HepG2 (cell line): ENCODE measurements around the gene MMUT. TPM values are rescaled to one million over a fixed set of nuclear protein-coding genes. Genes with fewer than 3 reads are reported as not detected.

Experiments
- ASH2L ChIP-seq: fragments of 300-600, 200-600 bp; sonication (generic); IDR thresholded peaks from 2 replicates; pipeline ENCODE4 v1.7.0; 2017; ENCODE audit warnings: low read depth, mild to moderate bottlenecking, moderate library complexity, mixed read lengths, low read length; ENCODE audit not compliant: insufficient read length
- BRD4 ChIP-seq: sonication (generic); formaldehyde crosslinking; IDR thresholded peaks from 2 replicates; pipeline ENCODE4 v1.4.0; 2020; ENCODE audit warnings: missing genetic modification reagents
- EHMT2 ChIP-seq: fragments of 200-600 bp; sonication (generic); IDR thresholded peaks from 2 replicates; pipeline ENCODE4 v1.7.0; 2017; ENCODE audit warnings: antibody characterized with exemption, low read depth, low read length, borderline replicate concordance
- IRF1 ChIP-seq: sonication (generic); formaldehyde crosslinking; IDR thresholded peaks from 2 replicates; pipeline ENCODE4 v1.4.0; 2020; ENCODE audit warnings: low read depth, mild to moderate bottlenecking, missing genetic modification reagents
- ISL2 ChIP-seq: sonication (generic); formaldehyde crosslinking; IDR thresholded peaks from 2 replicates; pipeline ENCODE4 v1.5.0; 2020; ENCODE audit warnings: missing genetic modification reagents
- KDM1A ChIP-seq: IDR thresholded peaks from 2 replicates; pipeline ENCODE4 v1.6.1; 2016; ENCODE audit warnings: missing compliant biosample characterization
- KDM2A ChIP-seq: sonication (generic); formaldehyde crosslinking; IDR thresholded peaks from 2 replicates; pipeline ENCODE4 v1.4.0; 2020; ENCODE audit warnings: low read depth, missing genetic modification reagents, borderline replicate concordance
- MIER2 ChIP-seq: IDR thresholded peaks from 2 replicates; pipeline ENCODE4 v1.6.1; 2016; ENCODE audit warnings: missing biosample characterization, missing genetic modification reagents
- MTF1 ChIP-seq: sonication (generic); formaldehyde crosslinking; IDR thresholded peaks from 2 replicates; pipeline ENCODE4 v1.5.0; 2020; ENCODE audit warnings: missing genetic modification reagents
- TFE3 ChIP-seq: IDR thresholded peaks from 2 replicates; pipeline ENCODE4 v1.6.1; 2016
- XBP1 ChIP-seq: sonication (generic); formaldehyde crosslinking; IDR thresholded peaks from 2 replicates; pipeline ENCODE4 v1.5.0; 2020; ENCODE audit warnings: missing genetic modification reagents
- ZMAT3 ChIP-seq: sonication (generic); formaldehyde crosslinking; conservative IDR thresholded peaks from 2 replicates; pipeline ENCODE4 v1.7.0; 2021; ENCODE audit warnings: missing genetic modification reagents
- ZNF549 ChIP-seq: sonication (generic); formaldehyde crosslinking; IDR thresholded peaks from 2 replicates; pipeline ENCODE4 v1.5.0; 2020; ENCODE audit warnings: missing genetic modification reagents
- ZNF598 ChIP-seq: sonication (generic); formaldehyde crosslinking; IDR thresholded peaks from 2 replicates; pipeline ENCODE4 v1.5.1; 2020; ENCODE audit warnings: mild to moderate bottlenecking, missing genetic modification reagents, borderline replicate concordance
- ZNF841 ChIP-seq: sonication (generic); formaldehyde crosslinking; IDR thresholded peaks from 2 replicates; pipeline ENCODE4 v1.8.1; 2023; ENCODE audit warnings: missing genetic modification reagents, borderline replicate concordance
- polyA plus RNA-seq, 8 experiments: library from polyadenylated mRNA; depleted of rRNA in 3 of 8; stranded (reverse) in 7 of 8; unstranded in 1 of 8; fragments of >200 nt; fragmentation: Illumina TruSeq in 4 of 8; extraction: Trizol in 4 of 8; gene quantifications; 2 replicates each; pipeline versions ENCODE4 v1.2.1 to v1.2.3, GENCODE V29; 2011 to 2016; ENCODE audit warnings: low read depth in 4 of 8, missing spikeins in 1 of 8, mixed read lengths in 1 of 8; ENCODE audit not compliant: insufficient read depth in 1 of 8
- total RNA-seq, 5 experiments: library from RNA; depleted of rRNA; stranded (reverse); fragments of >200 nt; fragmentation: Illumina TruSeq; extraction: Trizol; gene quantifications; 2 replicates each; pipeline ENCODE4 v1.2.3, GENCODE V29; 2016; ENCODE audit warnings: low read depth in 1 of 5
- TF ChIP-seq, protein P1 (sequence below): sonication (generic); formaldehyde crosslinking; IDR thresholded peaks from 2 replicates; pipeline ENCODE4 v1.4.0; 2020; ENCODE audit warnings: mild to moderate bottlenecking, missing genetic modification reagents, borderline replicate concordance
- TF ChIP-seq, protein P2 (sequence below): sonication (generic); formaldehyde crosslinking; IDR thresholded peaks from 2 replicates; pipeline ENCODE4 v1.4.0; 2020; ENCODE audit warnings: missing genetic modification reagents, borderline replicate concordance

MMUT gene
- total and polyA plus RNA-seq, 2 of the 13 experiments (the other 11 are each of a cell fraction or from before 2014, with no cell fraction given), result 16.1 to 20.5 TPM

GRCh38 chr6:49506569-49507111 is 43.6 kb upstream of the MMUT start (continued):
- TF ChIP-seq, protein P1, sequence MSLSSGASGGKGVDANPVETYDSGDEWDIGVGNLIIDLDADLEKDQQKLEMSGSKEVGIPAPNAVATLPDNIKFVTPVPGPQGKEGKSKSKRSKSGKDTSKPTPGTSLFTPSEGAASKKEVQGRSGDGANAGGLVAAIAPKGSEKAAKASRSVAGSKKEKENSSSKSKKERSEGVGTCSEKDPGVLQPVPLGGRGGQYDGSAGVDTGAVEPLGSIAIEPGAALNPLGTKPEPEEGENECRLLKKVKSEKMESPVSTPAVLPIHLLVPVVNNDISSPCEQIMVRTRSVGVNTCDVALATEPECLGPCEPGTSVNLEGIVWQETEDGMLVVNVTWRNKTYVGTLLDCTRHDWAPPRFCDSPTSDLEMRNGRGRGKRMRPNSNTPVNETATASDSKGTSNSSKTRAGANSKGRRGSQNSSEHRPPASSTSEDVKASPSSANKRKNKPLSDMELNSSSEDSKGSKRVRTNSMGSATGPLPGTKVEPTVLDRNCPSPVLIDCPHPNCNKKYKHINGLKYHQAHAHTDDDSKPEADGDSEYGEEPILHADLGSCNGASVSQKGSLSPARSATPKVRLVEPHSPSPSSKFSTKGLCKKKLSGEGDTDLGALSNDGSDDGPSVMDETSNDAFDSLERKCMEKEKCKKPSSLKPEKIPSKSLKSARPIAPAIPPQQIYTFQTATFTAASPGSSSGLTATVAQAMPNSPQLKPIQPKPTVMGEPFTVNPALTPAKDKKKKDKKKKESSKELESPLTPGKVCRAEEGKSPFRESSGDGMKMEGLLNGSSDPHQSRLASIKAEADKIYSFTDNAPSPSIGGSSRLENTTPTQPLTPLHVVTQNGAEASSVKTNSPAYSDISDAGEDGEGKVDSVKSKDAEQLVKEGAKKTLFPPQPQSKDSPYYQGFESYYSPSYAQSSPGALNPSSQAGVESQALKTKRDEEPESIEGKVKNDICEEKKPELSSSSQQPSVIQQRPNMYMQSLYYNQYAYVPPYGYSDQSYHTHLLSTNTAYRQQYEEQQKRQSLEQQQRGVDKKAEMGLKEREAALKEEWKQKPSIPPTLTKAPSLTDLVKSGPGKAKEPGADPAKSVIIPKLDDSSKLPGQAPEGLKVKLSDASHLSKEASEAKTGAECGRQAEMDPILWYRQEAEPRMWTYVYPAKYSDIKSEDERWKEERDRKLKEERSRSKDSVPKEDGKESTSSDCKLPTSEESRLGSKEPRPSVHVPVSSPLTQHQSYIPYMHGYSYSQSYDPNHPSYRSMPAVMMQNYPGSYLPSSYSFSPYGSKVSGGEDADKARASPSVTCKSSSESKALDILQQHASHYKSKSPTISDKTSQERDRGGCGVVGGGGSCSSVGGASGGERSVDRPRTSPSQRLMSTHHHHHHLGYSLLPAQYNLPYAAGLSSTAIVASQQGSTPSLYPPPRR, result 0 out of 2 replicates have a peak, but pooled peaks have one; percentile 14
- TF ChIP-seq ISL2 (CRISPR knock-in tag) (0 out of 2 replicates have a peak, but pooled peaks have one; percentile 63), XBP1 (CRISPR knock-in tag) (no peak), EHMT2 (peak; percentile 49; the same call in 1 of the 2 replicates), ASH2L (peak; percentile 93), MTF1 (CRISPR knock-in tag) (no peak), BRD4 (no peak), IRF1 (CRISPR knock-in tag) (no peak), ZNF598 (CRISPR knock-in tag) (no peak), TFE3 (0 out of 2 replicates have a peak, but pooled peaks have one; percentile 10), ZNF841 (CRISPR knock-in tag) (no peak), MIER2 (CRISPR knock-in tag) (no peak), KDM2A (CRISPR knock-in tag) (no peak), ZMAT3 (CRISPR knock-in tag) (no peak), KDM1A (CRISPR knock-in tag) (no peak), ZNF549 (no peak)
- TF ChIP-seq, protein P2, sequence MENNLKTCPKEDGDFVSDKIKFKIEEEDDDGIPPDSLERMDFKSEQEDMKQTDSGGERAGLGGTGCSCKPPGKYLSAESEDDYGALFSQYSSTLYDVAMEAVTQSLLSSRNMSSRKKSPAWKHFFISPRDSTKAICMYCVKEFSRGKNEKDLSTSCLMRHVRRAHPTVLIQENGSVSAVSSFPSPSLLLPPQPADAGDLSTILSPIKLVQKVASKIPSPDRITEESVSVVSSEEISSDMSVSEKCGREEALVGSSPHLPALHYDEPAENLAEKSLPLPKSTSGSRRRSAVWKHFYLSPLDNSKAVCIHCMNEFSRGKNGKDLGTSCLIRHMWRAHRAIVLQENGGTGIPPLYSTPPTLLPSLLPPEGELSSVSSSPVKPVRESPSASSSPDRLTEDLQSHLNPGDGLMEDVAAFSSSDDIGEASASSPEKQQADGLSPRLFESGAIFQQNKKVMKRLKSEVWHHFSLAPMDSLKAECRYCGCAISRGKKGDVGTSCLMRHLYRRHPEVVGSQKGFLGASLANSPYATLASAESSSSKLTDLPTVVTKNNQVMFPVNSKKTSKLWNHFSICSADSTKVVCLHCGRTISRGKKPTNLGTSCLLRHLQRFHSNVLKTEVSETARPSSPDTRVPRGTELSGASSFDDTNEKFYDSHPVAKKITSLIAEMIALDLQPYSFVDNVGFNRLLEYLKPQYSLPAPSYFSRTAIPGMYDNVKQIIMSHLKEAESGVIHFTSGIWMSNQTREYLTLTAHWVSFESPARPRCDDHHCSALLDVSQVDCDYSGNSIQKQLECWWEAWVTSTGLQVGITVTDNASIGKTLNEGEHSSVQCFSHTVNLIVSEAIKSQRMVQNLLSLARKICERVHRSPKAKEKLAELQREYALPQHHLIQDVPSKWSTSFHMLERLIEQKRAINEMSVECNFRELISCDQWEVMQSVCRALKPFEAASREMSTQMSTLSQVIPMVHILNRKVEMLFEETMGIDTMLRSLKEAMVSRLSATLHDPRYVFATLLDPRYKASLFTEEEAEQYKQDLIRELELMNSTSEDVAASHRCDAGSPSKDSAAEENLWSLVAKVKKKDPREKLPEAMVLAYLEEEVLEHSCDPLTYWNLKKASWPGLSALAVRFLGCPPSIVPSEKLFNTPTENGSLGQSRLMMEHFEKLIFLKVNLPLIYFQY (CRISPR knock-in tag), result no peak
